Measurements from ENCODE around the gene NEURL1. TPM values are rescaled to one million over a fixed set of nuclear protein-coding genes. Genes with fewer than 3 reads are reported as not detected.

The NEURL1 gene
- total and polyA plus RNA-seq, 8 donors: 0.89 to 136 (median 3.0) TPM

GRCh38 chr10:103465411-103466179 is 27.9 kb upstream of the NEURL1 start:
- no peaks in the 10 kb centered on the region for H3K4me1 ChIP-seq
- intact Hi-C loops (cut with DNase I; ENCODE audit: low total_unique reads): no loop called here
- no peaks in the 10 kb centered on the region for H3K27me3 ChIP-seq
- H3K36me3 ChIP-seq: no peaks in the 10 kb centered on the region
- WGBS, 5 donors: 86 to 92% (median 88%) methylated on average over 14 of the region's 14 CpGs
- TF ChIP-seq EP300 (IDR thresholded peaks at IDR 0.05): no peak
- TF ChIP-seq POLR2A (IDR thresholded peaks at IDR 0.05): no peak
- TF ChIP-seq POLR2AphosphoS5 (IDR thresholded peaks at IDR 0.05): no peak
- TF ChIP-seq CTCF (IDR thresholded peaks at IDR 0.05): no peak
- no peak overlapping the region for H3K4me3 ChIP-seq
- DNase-seq: no peak
- H3K27ac ChIP-seq: no peak overlapping the region
- H3K9me3 ChIP-seq: no peaks in the 10 kb centered on the region

DNA sequence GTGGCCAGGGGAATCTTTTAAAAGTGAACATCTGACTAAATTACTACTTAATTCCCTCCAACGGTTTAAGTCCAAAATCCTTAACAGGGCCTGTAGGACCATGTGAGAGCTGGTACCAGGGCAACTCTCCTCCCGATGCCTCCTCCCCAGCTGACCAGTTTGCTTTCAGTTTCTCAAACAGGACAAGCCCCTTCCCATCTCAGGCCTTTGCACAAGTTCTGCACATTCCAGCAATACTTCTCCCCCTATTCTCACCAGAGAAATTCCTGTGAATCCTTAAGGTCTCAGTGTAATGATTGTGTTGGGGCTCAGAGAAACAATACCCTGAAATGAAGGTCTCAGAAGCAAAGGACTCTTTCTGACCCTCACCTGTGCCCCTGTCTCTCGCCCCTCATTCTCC is 26.8 kb upstream of the NEURL1 start:
- Histone ChIP-seq H3K27ac (no peak overlapping the region), H3K9me3 (no peaks in the 10 kb centered on the region), H3K4me1 (peaks cover 0 to 8% (median 4%) of the 10 kb centered on the region in 4 donors), H3K36me3 (no peaks in the 10 kb centered on the region), H3K27me3 (peaks cover 0 to 5% (median 0%) of the 10 kb centered on the region in 3 donors), H3K4me3 (no peak overlapping the region)
- intact Hi-C loops (cut with DNase I; ENCODE audit: low total_unique reads): no loop called here
- no peak for DNase-seq
- TF ChIP-seq POLR2AphosphoS5 (IDR thresholded peaks at IDR 0.05) (no peak), POLR2A (IDR thresholded peaks at IDR 0.05) (no peak), CTCF (IDR thresholded peaks at IDR 0.05) (no peak), EP300 (IDR thresholded peaks at IDR 0.05) (no peak)
- 82 to 89% (median 84%) methylated on average over 3 of the region's 3 CpGs for WGBS, 5 donors

- no peak overlapping the region for H3K27ac ChIP-seq
Observed at GRCh38 chr10:103467406-103467805, 26.1 kb upstream of the NEURL1 start.

GRCh38 chr10:103469201-103469600 is 24.3 kb upstream of the NEURL1 start:
- H3K4me3 ChIP-seq: no peak overlapping the region
- peaks cover 0 to 13% (median 4%) of the 10 kb centered on the region in 4 donors for H3K4me1 ChIP-seq
- DNase-seq: no peak
- no peak overlapping the region for H3K27ac ChIP-seq
- H3K27me3 ChIP-seq: peaks cover 0 to 15% (median 0%) of the 10 kb centered on the region in 3 donors
- intact Hi-C loops (cut with DNase I; ENCODE audit: low total_unique reads): no loop called here
- H3K36me3 ChIP-seq: no peaks in the 10 kb centered on the region
- H3K9me3 ChIP-seq: no peaks in the 10 kb centered on the region
- WGBS, 5 donors: 58 to 70% (median 64%) methylated on average over 5 of the region's 5 CpGs
- TF ChIP-seq POLR2AphosphoS5 (IDR thresholded peaks at IDR 0.05) (no peak), POLR2A (IDR thresholded peaks at IDR 0.05) (no peak), EP300 (IDR thresholded peaks at IDR 0.05) (no peak)

More at GRCh38 chr10:103467406-103467805, 26.1 kb upstream of the NEURL1 start:
- Histone ChIP-seq H3K27me3 (peaks cover 0 to 8% (median 0%) of the 10 kb centered on the region in 3 donors), H3K4me3 (no peak overlapping the region), H3K4me1 (peaks cover 0 to 13% (median 4%) of the 10 kb centered on the region in 4 donors), H3K9me3 (no peaks in the 10 kb centered on the region), H3K36me3 (no peaks in the 10 kb centered on the region)
- no peak for DNase-seq
- TF ChIP-seq EP300 (IDR thresholded peaks at IDR 0.05) (no peak), POLR2A (IDR thresholded peaks at IDR 0.05) (no peak), CTCF (IDR thresholded peaks at IDR 0.05) (no peak), POLR2AphosphoS5 (IDR thresholded peaks at IDR 0.05) (no peak)
- WGBS, 5 donors: 80 to 91% (median 88%) methylated on average over 7 of the region's 7 CpGs
- intact Hi-C loops (cut with DNase I; ENCODE audit: low total_unique reads): no loop called here

Data from stomach (tissue), 9 donors.